Adrenal gland (tissue), 12 donors: Measurements from ENCODE around the gene SLC16A11. TPM values are rescaled to one million over a fixed set of nuclear protein-coding genes. Genes with fewer than 3 reads are reported as not detected.

ENCODE experiments used
- DNase-seq, 7 donors: peaks; one replicate each; pipeline ENCODE4 v3.0.0-alpha.2; 2019 to 2020
- H3K27ac ChIP-seq, 5 donors: fragments of 200-600 bp; sonication (generic) in 4 of 5; 1 replicate in 3 of 5; 2 replicates in 2 of 5; pipeline versions ENCODE4 v1.5.1 to v1.8.0; 2016 to 2020; ENCODE audit warnings: mild to moderate bottlenecking in 1 of 5
- H3K27me3 ChIP-seq: fragments of 200-600 bp; 2 replicates; pipeline ENCODE4 v1.8.0; 2021
- H3K36me3 ChIP-seq, 2 donors: fragments of 200-600 bp; replicated peaks in 1 of 2; 1 replicate in 1 of 2; 2 replicates in 1 of 2; pipeline versions ENCODE4 v1.5.1 to v1.8.0; 2018 to 2022
- H3K4me1 ChIP-seq, 2 donors: fragments of 200-600 bp; replicated peaks in 1 of 2; 1 replicate in 1 of 2; 2 replicates in 1 of 2; pipeline versions ENCODE4 v1.5.1 to v1.8.0; 2018 to 2021
- H3K4me3 ChIP-seq, 4 donors: fragments of 200-600 bp; sonication (generic) in 3 of 4; one replicate each; pipeline ENCODE4 v1.5.1; 2016 to 2018
- H3K9me3 ChIP-seq, 3 donors: fragments of 200-600 bp; sonication (generic) in 1 of 3; replicated peaks in 1 of 3; 1 replicate in 2 of 3; 2 replicates in 1 of 3; pipeline versions ENCODE4 v1.5.1 to v1.8.0; 2016 to 2021
- CTCF ChIP-seq, 6 experiments: fragments of 450-650 bp in 4 of 6; fragments of 200-600 bp in 2 of 6; sonication (generic) in 1 of 6; IDR thresholded peaks; 1 replicate in 5 of 6; 2 replicates in 1 of 6; pipeline versions ENCODE4 v1.5.1 to v1.8.0; 2016 to 2021; ENCODE audit warnings: antibody characterized with exemption in 6 of 6, mild to moderate bottlenecking in 2 of 6, moderate library complexity in 1 of 6
- POLR2A ChIP-seq, 2 donors: fragments of 450-650 bp; IDR thresholded peaks; one replicate each; pipeline ENCODE4 v1.6.1; 2017; ENCODE audit warnings: antibody characterized with exemption in 2 of 2, mild to moderate bottlenecking in 2 of 2, moderate library complexity in 1 of 2
- WGBS, 4 donors: extraction: QIAGEN DNeasy Blood & Tissue Kit in 2 of 4; methylation state at CpG; one replicate each; pipeline versions ENCODE4 v1.1.5 to v1.1.7; 2013 to 2017; 5-methylcytosine and 5-hydroxymethylcytosine counted together
- intact Hi-C, 2 donors: fragments of 100-400 bp; cut with DNase I; formaldehyde crosslinking; loops; one replicate each; pipeline versions ENCODE4 v1.14.1 to v1.15.0; 2022 to 2023
- polyA plus RNA-seq, 3 donors: library from polyadenylated mRNA; stranded (reverse); fragments of 200-250 nt in 2 of 3; fragments of 350-450 nt in 1 of 3; fragmentation: Illumina TruSeq in 1 of 3; extraction: RNeasy Lipid Tissue Mini Kit (QIAGEN cat#74804) in 1 of 3; gene quantifications; one replicate each; pipeline ENCODE4 v1.2.3, GENCODE V29; 2013 to 2014
- total RNA-seq, 9 donors: library from RNA; depleted of rRNA in 4 of 9; stranded (reverse); fragments of >200 nt in 4 of 9; fragments of 120-200 nt in 1 of 9; fragmentation: NEBNext Ultra II Directional in 1 of 9; extraction: Animal tissue kit (Norgen Biotek cat#: 25700) in 1 of 9; gene quantifications; one replicate each; pipeline versions ENCODE4 v1.1.0 to v1.2.4, GENCODE V29; 2013 to 2023
- donor health status: healthy with polysubstance abuse.
- donor health status: Bipolar disorder and iron deficiency.
- donor health status: DM: yes; HTN: yes; CAD: no.
- donor health status: DM: no; HTN: no; CAD: no.
- donor health status: DM: no; HTN: no; CAD: no.
- donor health status: DM: yes; HTN: yes; CAD: no.

The SLC16A11 gene
- total and polyA plus RNA-seq, 12 donors: 0.18 to 3.0 (median 0.69) TPM; not detected in 3

DNA sequence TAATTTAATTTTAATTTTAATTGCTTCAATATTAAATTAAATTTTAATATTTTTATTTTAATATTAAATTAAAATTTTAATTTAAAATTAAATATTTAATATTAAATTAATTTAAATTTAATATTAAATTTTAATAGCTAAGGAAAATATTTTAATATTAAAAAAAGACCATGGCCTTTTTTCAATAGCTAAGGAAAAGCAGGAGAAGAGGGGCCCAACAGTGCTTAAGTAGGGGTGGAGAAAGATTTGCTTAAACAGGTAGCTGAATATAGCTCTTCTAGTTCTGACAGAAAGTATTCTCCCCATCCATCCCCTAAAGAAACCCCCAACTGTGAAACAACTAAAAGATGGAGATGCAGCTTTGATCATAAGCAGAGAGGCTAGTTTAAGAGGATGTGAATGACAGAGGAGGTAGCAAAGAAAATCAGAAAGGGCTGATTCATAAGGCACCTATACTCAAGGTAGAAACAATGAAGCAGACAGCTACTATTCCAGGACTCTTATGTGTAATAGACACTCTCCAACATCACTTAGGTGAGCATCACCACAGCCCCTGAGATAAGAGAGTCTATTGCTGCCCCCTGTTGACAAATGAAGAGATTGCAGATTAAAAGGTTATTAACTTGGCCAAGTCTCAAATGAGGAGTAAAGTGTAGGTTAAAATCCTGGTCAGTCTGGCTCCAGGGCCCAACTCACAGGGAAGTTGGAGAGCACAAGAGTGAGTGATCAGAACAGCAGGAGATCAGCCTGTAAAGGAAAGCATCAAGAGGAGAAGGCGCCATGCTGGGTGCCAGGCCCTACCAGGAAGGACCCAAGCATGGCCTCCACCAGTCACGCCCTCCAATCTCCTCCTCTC, 39.3 kb downstream of the SLC16A11 start:
- Histone ChIP-seq H3K4me3 (no peak overlapping the region), H3K4me1 (no peaks in the 10 kb centered on the region), H3K27me3 (no peaks in the 10 kb centered on the region), H3K9me3 (no peaks in the 10 kb centered on the region), H3K36me3 (peaks cover 0 to 36% of the 10 kb centered on the region in 2 donors), H3K27ac (no peak overlapping the region)
- TF ChIP-seq CTCF (IDR thresholded peaks at IDR 0.05) (peak; percentile 46 to 81 (median 74)), POLR2A (IDR thresholded peaks at IDR 0.05) (no peak)
- WGBS, 4 donors: 80 to 100% (median 91%) methylated on average over 2 of the region's 2 CpGs
- DNase-seq: peak in 3 of 7 donors; percentile 29 to 38 (median 35)
- intact Hi-C loops: loop anchor here (5.0 to 10.0 kb wide), 3 partner anchors 92 to 340 kb away; no protein-coding TSS in a partner anchor

GRCh38 chr17:7003745-7004144, 40.1 kb downstream of the SLC16A11 start:
- no peak for DNase-seq
- 87 to 99% (median 93%) methylated on average over 2 of the region's 2 CpGs for WGBS, 4 donors
- Histone ChIP-seq H3K27ac (no peak overlapping the region), H3K27me3 (no peaks in the 10 kb centered on the region), H3K4me3 (no peak overlapping the region), H3K36me3 (peaks cover 0 to 38% of the 10 kb centered on the region in 2 donors), H3K4me1 (no peaks in the 10 kb centered on the region), H3K9me3 (no peaks in the 10 kb centered on the region)
- TF ChIP-seq CTCF (IDR thresholded peaks at IDR 0.05) (no peak), POLR2A (IDR thresholded peaks at IDR 0.05) (no peak)
- intact Hi-C loops: loop anchor here (10.0 kb wide), 1 partner anchor 339 kb away; no protein-coding TSS in a partner anchor

DNA sequence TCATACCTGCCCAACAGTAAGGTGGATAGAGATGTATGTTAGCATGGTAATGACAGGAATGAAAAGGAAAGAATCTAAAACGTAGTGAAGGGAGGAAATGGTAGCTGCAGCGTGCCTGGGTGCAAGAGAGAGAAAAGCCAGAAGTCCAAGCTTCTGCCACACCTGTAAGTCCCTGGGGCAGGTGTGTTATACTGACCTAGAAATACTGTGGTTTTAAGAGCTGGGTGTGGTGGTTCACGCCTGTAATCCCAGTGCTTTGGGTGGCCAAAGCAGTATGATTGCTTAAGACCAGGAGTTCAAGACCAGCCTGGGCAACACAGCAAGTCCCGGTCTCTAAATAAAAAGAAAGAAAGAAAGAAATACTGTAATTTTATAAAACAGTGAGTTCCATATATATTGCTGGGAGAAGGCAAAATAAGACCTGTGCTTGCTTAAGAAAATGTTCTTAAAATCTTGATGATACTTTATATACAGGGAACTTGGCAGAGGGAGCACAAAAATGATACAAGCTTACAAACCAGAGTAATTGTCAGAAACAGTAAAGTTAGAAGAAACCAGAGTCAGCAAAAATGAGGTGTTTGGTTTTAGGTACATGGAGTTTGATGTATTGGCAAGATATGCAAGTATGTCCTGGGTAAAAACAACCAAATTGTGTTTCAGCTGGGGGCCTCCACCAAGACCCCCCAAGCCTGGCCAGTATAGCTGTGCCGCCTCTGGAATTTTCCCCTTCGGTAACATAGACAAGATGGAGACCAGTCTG, 41.4 kb downstream of the SLC16A11 start:
- 91 to 94% (median 93%) methylated on average over 6 of the region's 6 CpGs for WGBS, 4 donors
- Histone ChIP-seq H3K9me3 (no peaks in the 10 kb centered on the region), H3K27me3 (no peaks in the 10 kb centered on the region), H3K4me3 (no peak overlapping the region), H3K4me1 (no peaks in the 10 kb centered on the region), H3K27ac (no peak overlapping the region), H3K36me3 (peaks cover 0 to 38% of the 10 kb centered on the region in 2 donors)
- no peak for TF ChIP-seq CTCF (IDR thresholded peaks at IDR 0.05)
- TF ChIP-seq POLR2A (IDR thresholded peaks at IDR 0.05): no peak
- intact Hi-C loops: loop anchor here (10.0 kb wide), 1 partner anchor 338 kb away; no protein-coding TSS in a partner anchor
- no peak for DNase-seq
